OCI-LY1 (cell line): Measurements from ENCODE around the gene GSTM2.

Experiments
- H2AFZ ChIP-seq: fragments of 200-600 bp; sonication (generic), shearing (Covaris generic); 2 replicates; pipeline ENCODE4 v1.6.0; 2014; ENCODE audit warnings: antibody characterized with exemption, mild to moderate bottlenecking, low read length
- H3F3A ChIP-seq: fragments of 200-600 bp; sonication (generic), shearing (Covaris generic); 2 replicates; pipeline ENCODE4 v1.6.0; 2014; ENCODE audit warnings: mild to moderate bottlenecking, antibody characterized with exemption, low read length, moderate library complexity; ENCODE audit not compliant: insufficient read depth
- H3K27ac ChIP-seq: fragments of 200-600 bp; sonication (generic); 2 replicates; pipeline ENCODE4 v1.5.1; 2014; ENCODE audit warnings: low read length, mixed run types, mild to moderate bottlenecking, low read depth; ENCODE audit not compliant: poor library complexity, severe bottlenecking
- H3K27me3 ChIP-seq: fragments of 200-600 bp; sonication (generic); 2 replicates; pipeline ENCODE4 v1.6.0; 2014; ENCODE audit warnings: antibody characterized with exemption, mild to moderate bottlenecking, low read length, moderate library complexity; ENCODE audit not compliant: insufficient read depth
- H3K36me3 ChIP-seq: fragments of 200-600 bp; sonication (generic); 2 replicates; pipeline ENCODE4 v1.6.1; 2014; ENCODE audit warnings: mild to moderate bottlenecking, antibody characterized with exemption, low read length, moderate library complexity, mixed read lengths; ENCODE audit not compliant: insufficient read depth
- H3K4me1 ChIP-seq: fragments of 200-600 bp; sonication (generic); 2 replicates; pipeline ENCODE4 v1.5.1; 2014; ENCODE audit warnings: mild to moderate bottlenecking, low read length, moderate library complexity; ENCODE audit not compliant: insufficient read depth, severe bottlenecking
- H3K4me2 ChIP-seq: fragments of 200-600 bp; sonication (generic), shearing (Covaris generic); 2 replicates; pipeline ENCODE4 v1.6.1; 2014; ENCODE audit warnings: low read length
- H3K4me3 ChIP-seq: fragments of 200-600 bp; sonication (generic); 2 replicates; pipeline ENCODE4 v1.5.1; 2014; ENCODE audit warnings: low read length, low read depth, mild to moderate bottlenecking, mixed read lengths; ENCODE audit not compliant: poor library complexity, severe bottlenecking
- H3K79me2 ChIP-seq: fragments of 200-600 bp; shearing (Covaris generic); 2 replicates; pipeline ENCODE4 v1.6.1; 2016; ENCODE audit warnings: mixed run types, low read length, mixed read lengths; ENCODE audit not compliant: insufficient read depth
- H3K9ac ChIP-seq: fragments of 200-600 bp; sonication (generic), shearing (Covaris generic); 2 replicates; pipeline ENCODE4 v1.6.1; 2014; ENCODE audit warnings: mild to moderate bottlenecking, low read length, mixed read lengths
- H3K9me2 ChIP-seq: fragments of 200-600 bp; sonication (generic), shearing (Covaris generic); 2 replicates; pipeline ENCODE4 v1.6.1; 2014; ENCODE audit warnings: low read depth, mild to moderate bottlenecking, low read length, mixed read lengths
- H3K9me3 ChIP-seq: fragments of 200-600 bp; shearing (Covaris generic); 2 replicates; pipeline ENCODE4 v1.6.1; 2014; ENCODE audit warnings: low read length, mixed read lengths
- H4K20me1 ChIP-seq: fragments of 200-600 bp; sonication (generic), shearing (Covaris generic); 2 replicates; pipeline ENCODE4 v1.6.0; 2016; ENCODE audit warnings: mild to moderate bottlenecking, low read length; ENCODE audit not compliant: insufficient read depth
- EZH2 ChIP-seq: fragments of 200-600 bp; sonication (generic), shearing (Covaris generic); IDR thresholded peaks from 2 replicates; pipeline ENCODE4 v1.8.0; 2017; ENCODE audit warnings: borderline replicate concordance, mixed run types, mild to moderate bottlenecking, antibody characterized with exemption, low read length, moderate library complexity, mixed read lengths
- TF ChIP-seq, protein P1 (sequence below): fragments of 200-600 bp; sonication (generic), shearing (Covaris generic); IDR thresholded peaks from 2 replicates; pipeline ENCODE4 v1.5.1; 2017; ENCODE audit warnings: mild to moderate bottlenecking, antibody characterized with exemption, low read length, moderate library complexity, mixed read lengths

The GSTM2 gene

DNA sequence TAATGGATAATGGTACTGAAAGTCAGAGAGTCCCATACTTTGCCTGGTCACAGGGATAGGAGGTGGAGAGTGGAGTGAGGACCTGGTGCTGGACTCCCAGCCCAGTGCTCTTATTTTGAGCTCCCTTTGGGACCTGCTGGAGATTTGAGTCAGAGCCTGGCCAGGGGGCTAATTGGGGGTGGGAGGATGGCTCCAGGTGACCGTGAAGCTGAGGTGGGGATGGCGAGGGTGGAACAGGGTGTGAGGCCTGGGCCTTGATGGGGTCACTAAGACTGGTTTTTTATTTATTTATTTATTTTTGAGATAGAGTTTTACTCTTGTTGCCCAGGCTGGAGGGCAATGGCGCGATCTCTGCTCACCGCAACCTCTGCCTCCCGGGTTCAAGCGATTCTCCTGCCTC lies 30.4 kb upstream of the GSTM2 start:
- H3K4me3 ChIP-seq = no peak overlapping the region
- no peaks in the 10 kb centered on the region for H3K4me1 ChIP-seq
- no peak overlapping the region for H3K4me2 ChIP-seq
- H3K36me3 ChIP-seq = peaks cover 1% of the 10 kb centered on the region; the same call in 1 of the 2 replicates
- H3K27me3 ChIP-seq = no peaks in the 10 kb centered on the region
- TF ChIP-seq, protein P1, sequence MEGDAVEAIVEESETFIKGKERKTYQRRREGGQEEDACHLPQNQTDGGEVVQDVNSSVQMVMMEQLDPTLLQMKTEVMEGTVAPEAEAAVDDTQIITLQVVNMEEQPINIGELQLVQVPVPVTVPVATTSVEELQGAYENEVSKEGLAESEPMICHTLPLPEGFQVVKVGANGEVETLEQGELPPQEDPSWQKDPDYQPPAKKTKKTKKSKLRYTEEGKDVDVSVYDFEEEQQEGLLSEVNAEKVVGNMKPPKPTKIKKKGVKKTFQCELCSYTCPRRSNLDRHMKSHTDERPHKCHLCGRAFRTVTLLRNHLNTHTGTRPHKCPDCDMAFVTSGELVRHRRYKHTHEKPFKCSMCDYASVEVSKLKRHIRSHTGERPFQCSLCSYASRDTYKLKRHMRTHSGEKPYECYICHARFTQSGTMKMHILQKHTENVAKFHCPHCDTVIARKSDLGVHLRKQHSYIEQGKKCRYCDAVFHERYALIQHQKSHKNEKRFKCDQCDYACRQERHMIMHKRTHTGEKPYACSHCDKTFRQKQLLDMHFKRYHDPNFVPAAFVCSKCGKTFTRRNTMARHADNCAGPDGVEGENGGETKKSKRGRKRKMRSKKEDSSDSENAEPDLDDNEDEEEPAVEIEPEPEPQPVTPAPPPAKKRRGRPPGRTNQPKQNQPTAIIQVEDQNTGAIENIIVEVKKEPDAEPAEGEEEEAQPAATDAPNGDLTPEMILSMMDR = no peak
- TF ChIP-seq EZH2 = no peak
- no peak overlapping the region for H3K27ac ChIP-seq
- no peaks in the 10 kb centered on the region for H3K9me3 ChIP-seq
- no peaks in the 10 kb centered on the region for H3K9me2 ChIP-seq
- H4K20me1 ChIP-seq = no peaks in the 10 kb centered on the region
- H3F3A ChIP-seq = no peaks in the 10 kb centered on the region
- no peaks in the 10 kb centered on the region for H3K79me2 ChIP-seq
- H2AFZ ChIP-seq = no peak overlapping the region
- no peak overlapping the region for H3K9ac ChIP-seq

DNA sequence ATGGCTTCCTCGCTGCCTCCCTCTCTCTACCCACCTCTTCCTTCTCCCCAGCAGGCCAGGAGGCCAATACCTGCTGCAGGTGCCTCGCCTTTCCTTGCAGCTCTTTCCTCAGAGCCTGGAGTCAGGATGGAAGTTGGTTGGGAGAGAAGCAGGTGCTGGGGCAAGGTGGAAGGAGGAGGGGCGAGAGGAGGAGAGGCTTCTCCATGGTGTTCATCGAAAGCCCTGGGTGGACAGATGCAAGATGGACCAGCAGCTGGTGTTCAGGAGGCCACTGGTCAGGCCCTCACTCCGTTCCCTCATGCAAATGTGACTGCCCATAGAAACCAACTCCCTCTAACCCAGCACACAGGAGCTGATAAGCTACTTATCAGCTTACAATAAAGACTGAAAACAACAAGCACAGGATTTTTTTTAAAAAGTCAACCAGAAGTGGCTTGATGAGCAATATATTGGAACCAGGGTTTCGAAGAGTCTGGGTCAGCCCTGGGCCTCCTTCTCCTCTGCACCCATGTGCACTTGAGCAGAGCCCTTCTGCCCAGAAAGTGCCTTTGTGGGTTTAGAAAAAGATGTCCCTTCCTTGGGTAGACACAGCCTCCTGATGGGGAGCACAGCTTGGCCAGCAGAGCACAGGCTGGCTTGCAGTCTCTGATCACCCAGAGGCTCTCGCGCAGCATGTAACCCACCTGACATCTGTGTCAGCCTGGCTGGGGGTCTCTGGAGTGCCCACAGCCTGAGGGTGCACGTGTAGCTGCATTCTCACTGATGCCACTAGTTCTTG lies 28.6 kb upstream of the GSTM2 start:
- Histone ChIP-seq H3K4me1 (no peaks in the 10 kb centered on the region), H3K36me3 (no peaks in the 10 kb centered on the region), H3K9me2 (no peaks in the 10 kb centered on the region), H3F3A (no peaks in the 10 kb centered on the region), H3K4me2 (no peak overlapping the region), H2AFZ (no peak overlapping the region), H4K20me1 (no peaks in the 10 kb centered on the region), H3K27ac (no peak overlapping the region), H3K79me2 (no peaks in the 10 kb centered on the region), H3K9ac (no peak overlapping the region), H3K27me3 (no peaks in the 10 kb centered on the region), H3K9me3 (no peaks in the 10 kb centered on the region), H3K4me3 (no peak overlapping the region)
- TF ChIP-seq, protein P1 = no peak
- no peak for TF ChIP-seq EZH2

DNA sequence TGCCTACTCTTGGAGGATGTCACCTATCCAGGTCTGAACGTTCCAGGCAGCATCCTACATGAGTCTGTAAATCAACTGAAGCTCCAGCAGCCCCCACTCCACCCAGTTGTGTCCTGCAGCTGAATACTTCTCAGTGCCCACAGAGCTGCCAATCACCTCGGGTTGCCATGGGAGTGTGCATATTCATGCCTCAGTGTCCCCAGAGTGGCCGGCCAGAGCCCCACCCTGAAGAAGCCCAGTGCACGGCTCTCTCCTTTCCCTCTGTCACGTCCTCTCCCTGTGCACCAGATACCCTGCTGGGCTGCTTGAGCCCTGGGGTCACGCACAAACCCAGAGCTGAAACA lies 28.0 kb upstream of the GSTM2 start:
- H3K4me1 ChIP-seq = no peaks in the 10 kb centered on the region
- H3K9me2 ChIP-seq = no peaks in the 10 kb centered on the region
- H3K4me3 ChIP-seq = no peak overlapping the region
- no peaks in the 10 kb centered on the region for H3K36me3 ChIP-seq
- H3K4me2 ChIP-seq = no peak overlapping the region
- H3K9me3 ChIP-seq = no peaks in the 10 kb centered on the region
- no peak overlapping the region for H3K9ac ChIP-seq
- no peak overlapping the region for H2AFZ ChIP-seq
- no peaks in the 10 kb centered on the region for H3K27me3 ChIP-seq
- no peak overlapping the region for H3K27ac ChIP-seq
- TF ChIP-seq, protein P1 = no peak
- no peak for TF ChIP-seq EZH2
- H4K20me1 ChIP-seq = no peaks in the 10 kb centered on the region
- H3F3A ChIP-seq = no peaks in the 10 kb centered on the region
- no peaks in the 10 kb centered on the region for H3K79me2 ChIP-seq
